ENCODE measurements around the gene DNAJB6. TPM values are rescaled to one million over a fixed set of nuclear protein-coding genes. Genes with fewer than 3 reads are reported as not detected.

Gene DNAJB6
- total RNA-seq, 3 donors from 2014 or later, result 73.8 to 136 (median 101) TPM

GRCh38 chr7:157406971-157407370, 70.2 kb downstream of the DNAJB6 start:
- no peak overlapping the region for H3K27ac ChIP-seq
- intact Hi-C loops (cut with DNase I; ENCODE audit: low total_unique reads), result no loop called here
- peaks cover 0 to 6% of the 10 kb centered on the region in 2 donors for H3K4me1 ChIP-seq
- TF ChIP-seq CTCF (IDR thresholded peaks at IDR 0.05) (no peak), POLR2AphosphoS5 (IDR thresholded peaks at IDR 0.05) (no peak), POLR2A (IDR thresholded peaks at IDR 0.05) (no peak)
- H3K9me3 ChIP-seq, result no peaks in the 10 kb centered on the region
- DNase-seq (ENCODE audit: low spot score in 2 of 2), result no peak
- H3K27me3 ChIP-seq, result no peaks in the 10 kb centered on the region
- H3K36me3 ChIP-seq, result no peaks in the 10 kb centered on the region
- H3K4me3 ChIP-seq, result no peak overlapping the region

DNA sequence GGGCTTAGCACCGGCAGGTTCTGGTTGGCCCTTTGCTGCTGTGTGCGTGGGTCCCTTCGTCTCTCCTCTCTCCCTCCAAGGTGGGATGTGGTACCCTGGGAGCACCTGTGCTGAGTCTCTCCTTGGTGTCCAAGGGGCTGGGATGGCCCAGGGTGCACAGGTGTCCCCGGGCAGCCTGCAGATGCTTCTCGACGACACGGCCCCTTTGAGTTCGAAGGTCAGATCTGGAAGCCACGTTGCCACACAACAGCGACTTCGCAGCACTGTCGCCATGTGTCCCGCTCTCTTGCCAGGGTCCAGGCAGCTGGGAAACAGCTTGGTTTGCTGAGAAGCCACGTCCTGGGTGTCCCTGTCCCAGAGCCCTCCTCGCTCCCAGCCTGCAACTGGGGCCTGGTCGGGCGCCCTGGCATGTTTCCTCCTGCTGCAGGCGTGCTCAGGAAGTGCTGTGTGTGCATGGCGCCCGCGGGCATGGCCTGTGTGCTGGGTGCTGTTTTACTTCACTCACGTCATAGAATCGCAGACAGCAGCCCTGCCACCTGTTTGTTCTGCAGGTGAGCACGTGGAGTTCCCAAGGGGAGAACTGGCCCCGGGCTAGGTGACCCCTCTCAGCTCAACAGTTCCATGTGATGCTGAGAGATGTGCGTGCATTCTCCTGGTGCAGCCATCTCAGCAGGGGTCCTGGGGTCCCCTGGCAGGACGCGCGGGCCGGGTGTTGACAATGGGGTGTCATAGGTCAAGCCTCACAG, 70.9 kb downstream of the DNAJB6 start:
- no peaks in the 10 kb centered on the region for H3K27me3 ChIP-seq
- no peaks in the 10 kb centered on the region for H3K9me3 ChIP-seq
- no peak for DNase-seq (ENCODE audit: low spot score in 2 of 2)
- TF ChIP-seq POLR2A (IDR thresholded peaks at IDR 0.05) (no peak), POLR2AphosphoS5 (IDR thresholded peaks at IDR 0.05) (no peak), CTCF (IDR thresholded peaks at IDR 0.05) (no peak)
- no peaks in the 10 kb centered on the region for H3K36me3 ChIP-seq
- no peak overlapping the region for H3K27ac ChIP-seq
- peaks cover 0 to 6% of the 10 kb centered on the region in 2 donors for H3K4me1 ChIP-seq
- no peak overlapping the region for H3K4me3 ChIP-seq
- intact Hi-C loops (cut with DNase I; ENCODE audit: low total_unique reads), result no loop called here

DNA sequence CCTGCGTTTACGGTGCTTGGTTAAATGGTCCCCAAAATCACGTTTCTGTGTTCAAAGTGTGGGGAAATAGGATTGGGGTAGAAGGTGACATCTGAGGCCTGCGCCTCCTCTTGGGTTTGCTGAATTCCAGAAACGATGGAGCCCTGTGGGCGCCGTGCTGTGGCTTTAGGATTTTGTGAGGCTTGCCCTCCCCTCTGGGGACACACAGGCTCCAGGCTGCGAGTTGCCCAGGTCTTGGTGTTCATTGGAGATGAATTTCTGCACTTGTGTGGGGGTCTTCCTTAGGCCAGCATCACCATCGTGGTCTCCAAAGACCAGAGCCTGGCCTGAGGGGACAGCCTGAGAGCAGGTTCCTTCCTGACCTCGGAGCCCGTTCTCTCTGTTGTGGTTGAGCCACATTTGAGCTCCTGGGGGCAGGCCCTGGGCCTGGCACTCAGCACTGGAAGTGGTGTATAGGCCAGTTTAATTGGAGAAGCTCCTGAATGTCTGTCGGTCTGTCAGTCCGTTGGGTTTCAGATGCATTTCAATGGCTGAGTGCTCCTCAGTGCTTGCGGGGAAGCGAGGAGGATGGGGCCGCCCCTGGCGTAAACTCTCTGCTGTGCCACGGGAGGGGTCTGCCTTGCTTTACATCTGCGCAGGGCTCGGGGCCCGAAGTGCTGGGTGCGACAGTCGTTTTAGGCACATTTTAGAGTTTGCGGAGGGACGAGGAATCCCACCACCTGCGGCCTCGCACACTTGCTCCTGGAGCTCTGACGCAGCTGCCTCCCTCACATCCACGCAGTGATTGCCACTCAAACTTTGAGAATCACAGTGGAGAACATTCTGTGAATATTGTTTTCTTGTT, 71.7 kb downstream of the DNAJB6 start:
- Histone ChIP-seq H3K27me3 (no peaks in the 10 kb centered on the region), H3K36me3 (no peaks in the 10 kb centered on the region), H3K9me3 (no peaks in the 10 kb centered on the region), H3K27ac (no peak overlapping the region), H3K4me1 (peaks cover 0 to 6% of the 10 kb centered on the region in 2 donors), H3K4me3 (no peak overlapping the region)
- no peak for TF ChIP-seq CTCF (IDR thresholded peaks at IDR 0.05)
- no peak for TF ChIP-seq POLR2AphosphoS5 (IDR thresholded peaks at IDR 0.05)
- TF ChIP-seq POLR2A (IDR thresholded peaks at IDR 0.05), result no peak
- DNase-seq (ENCODE audit: low spot score in 2 of 2), result no peak
- intact Hi-C loops (cut with DNase I; ENCODE audit: low total_unique reads), result no loop called here

GRCh38 chr7:157409149-157409752, 72.4 kb downstream of the DNAJB6 start:
- H3K27me3 ChIP-seq, result no peaks in the 10 kb centered on the region
- no peak overlapping the region for H3K27ac ChIP-seq
- peaks cover 0 to 6% of the 10 kb centered on the region in 2 donors for H3K4me1 ChIP-seq
- intact Hi-C loops (cut with DNase I; ENCODE audit: low total_unique reads), result no loop called here
- H3K4me3 ChIP-seq, result no peak overlapping the region
- DNase-seq (ENCODE audit: low spot score in 2 of 2), result no peak
- no peak for TF ChIP-seq CTCF (IDR thresholded peaks at IDR 0.05)
- no peak for TF ChIP-seq POLR2AphosphoS5 (IDR thresholded peaks at IDR 0.05)
- TF ChIP-seq POLR2A (IDR thresholded peaks at IDR 0.05), result no peak
- H3K36me3 ChIP-seq, result no peaks in the 10 kb centered on the region
- no peaks in the 10 kb centered on the region for H3K9me3 ChIP-seq
